Small intestine (tissue), 7 donors: ENCODE results near the gene SEMA5A. TPM values are rescaled to one million over a fixed set of nuclear protein-coding genes. Genes with fewer than 3 reads are reported as not detected.

Experiments used
- DNase-seq, 2 donors: peaks; one replicate each; pipeline versions ENCODE4 v3.0.0 to v3.0.0-alpha.2; 2013
- FAIRE-seq: peaks from 2 replicates; lab custom pipeline; 2012; peaks lifted over from hg19 to GRCh38; lab: Jason Lieb, UNC
- H3K27ac ChIP-seq, 3 donors: one replicate each; pipeline ENCODE4 v1.5.1; 2013; ENCODE audit warnings: low read length in 2 of 3, mild to moderate bottlenecking in 2 of 3, control low read depth in 1 of 3, inconsistent platforms in 1 of 3, low read depth in 1 of 3, moderate library complexity in 1 of 3
- H3K27me3 ChIP-seq, 3 donors: one replicate each; pipeline ENCODE4 v1.6.1; 2013; ENCODE audit warnings: low read length in 3 of 3, inconsistent platforms in 1 of 3; ENCODE audit not compliant: control insufficient read depth in 3 of 3, insufficient read depth in 3 of 3
- H3K36me3 ChIP-seq, 3 donors: one replicate each; pipeline ENCODE4 v1.6.1; 2013; ENCODE audit warnings: low read length in 3 of 3, inconsistent platforms in 1 of 3, low read depth in 1 of 3, mild to moderate bottlenecking in 1 of 3, moderate library complexity in 1 of 3; ENCODE audit not compliant: control insufficient read depth in 3 of 3, insufficient read depth in 2 of 3
- H3K4me1 ChIP-seq, 3 donors: one replicate each; pipeline ENCODE4 v1.6.1; 2013; ENCODE audit warnings: low read length in 2 of 3, inconsistent platforms in 1 of 3, low read depth in 1 of 3, mild to moderate bottlenecking in 1 of 3, moderate library complexity in 1 of 3; ENCODE audit not compliant: control insufficient read depth in 3 of 3, insufficient read depth in 2 of 3
- H3K4me3 ChIP-seq, 3 donors: one replicate each; pipeline ENCODE4 v1.5.1; 2013; ENCODE audit warnings: low read length in 3 of 3, control low read depth in 1 of 3, inconsistent platforms in 1 of 3, low read depth in 1 of 3, mild to moderate bottlenecking in 1 of 3, moderate library complexity in 1 of 3
- H3K9me3 ChIP-seq, 2 donors: one replicate each; pipeline ENCODE4 v1.6.1; 2013; ENCODE audit warnings: low read depth in 1 of 2, low read length in 1 of 2; ENCODE audit not compliant: control insufficient read depth in 2 of 2, insufficient read depth in 1 of 2
- WGBS, 3 donors: extraction: QIAGEN DNeasy Blood & Tissue Kit; methylation state at CpG; one replicate each; pipeline ENCODE4 v1.1.7; 2013; 5-methylcytosine and 5-hydroxymethylcytosine counted together
- polyA plus RNA-seq, 4 donors: library from polyadenylated mRNA; stranded (reverse) in 3 of 4; unstranded in 1 of 4; fragments of 200-250 nt in 3 of 4; fragments of 120-200 nt in 1 of 4; gene quantifications; one replicate each; pipeline versions ENCODE4 v1.2.1 to v1.2.3, GENCODE V29; 2013
- donor health status: healthy with polysubstance abuse.
- donor health status: control.
- donor health status: control.
- donor health status: Bipolar disorder and iron deficiency.
- donor health status: healthy.

Gene SEMA5A
- polyA plus RNA-seq, 4 donors = 0.45 to 11.1 (median 1.2) TPM

- no peaks in the 10 kb centered on the region for H3K27me3 ChIP-seq
- H3K4me3 ChIP-seq = no peak overlapping the region
- DNase-seq (no peak), FAIRE-seq (no peak)
- 82 to 84% (median 83%) methylated on average over 2 of the region's 2 CpGs for WGBS, 3 donors
- no peaks in the 10 kb centered on the region for H3K36me3 ChIP-seq
- H3K9me3 ChIP-seq = no peaks in the 10 kb centered on the region
- H3K4me1 ChIP-seq = no peaks in the 10 kb centered on the region
- H3K27ac ChIP-seq = no peak overlapping the region
Observed at GRCh38 chr5:9490494-9491097, 55.3 kb downstream of the SEMA5A start.

- H3K4me1 ChIP-seq = no peaks in the 10 kb centered on the region
- no peaks in the 10 kb centered on the region for H3K27me3 ChIP-seq
- peaks cover 0 to 9% of the 10 kb centered on the region in 2 donors for H3K9me3 ChIP-seq
- DNase-seq = no peak
- WGBS, 3 donors = 56 to 88% (median 82%) methylated on average over 3 of the region's 3 CpGs
- FAIRE-seq = no peak
- no peak overlapping the region for H3K27ac ChIP-seq
- H3K4me3 ChIP-seq = no peak overlapping the region
- H3K36me3 ChIP-seq = no peaks in the 10 kb centered on the region
Observed at GRCh38 chr5:9483779-9484178, 62.1 kb downstream of the SEMA5A start.

- H3K36me3 ChIP-seq = peaks cover 0 to 2% (median 0%) of the 10 kb centered on the region in 3 donors
- peaks cover 0 to 15% of the 10 kb centered on the region in 2 donors for H3K9me3 ChIP-seq
- 51 to 78% (median 69%) methylated on average over 3 of the region's 3 CpGs for WGBS, 3 donors
- no peak overlapping the region for H3K4me3 ChIP-seq
- H3K4me1 ChIP-seq = no peaks in the 10 kb centered on the region
- no peaks in the 10 kb centered on the region for H3K27me3 ChIP-seq
- DNase-seq = no peak
- no peak for FAIRE-seq
- no peak overlapping the region for H3K27ac ChIP-seq
Observed at GRCh38 chr5:9483243-9483642, 62.6 kb downstream of the SEMA5A start.

- Histone ChIP-seq H3K27me3 (no peaks in the 10 kb centered on the region), H3K36me3 (peaks cover 0 to 6% (median 0%) of the 10 kb centered on the region in 3 donors), H3K27ac (no peak overlapping the region), H3K9me3 (peaks cover 0 to 23% of the 10 kb centered on the region in 2 donors), H3K4me1 (no peaks in the 10 kb centered on the region), H3K4me3 (no peak overlapping the region)
- 89 to 100% (median 95%) methylated on average over 2 of the region's 2 CpGs for WGBS, 3 donors
- FAIRE-seq = no peak
- DNase-seq = no peak
Observed at GRCh38 chr5:9482381-9482780, 63.5 kb downstream of the SEMA5A start.

GRCh38 chr5:9480499-9480898 lies 65.4 kb downstream of the SEMA5A start:
- 66 to 83% (median 76%) methylated on average over 3 of the region's 3 CpGs for WGBS, 3 donors
- Histone ChIP-seq H3K27me3 (no peaks in the 10 kb centered on the region), H3K27ac (no peak overlapping the region), H3K4me1 (no peaks in the 10 kb centered on the region), H3K9me3 (peaks cover 0 to 33% of the 10 kb centered on the region in 2 donors), H3K36me3 (peaks cover 0 to 6% (median 0%) of the 10 kb centered on the region in 3 donors), H3K4me3 (no peak overlapping the region)
- DNase-seq (no peak), FAIRE-seq (no peak)

- no peak overlapping the region for H3K4me3 ChIP-seq
- peaks cover 0 to 6% (median 0%) of the 10 kb centered on the region in 3 donors for H3K36me3 ChIP-seq
- 79 to 92% (median 91%) methylated on average over 3 of the region's 3 CpGs for whole genome bisulfite sequencing, 3 donors
- no peak for FAIRE-seq
- no peak for DNase-seq
- H3K4me1 ChIP-seq = no peaks in the 10 kb centered on the region
- H3K27ac ChIP-seq = no peak overlapping the region
- H3K9me3 ChIP-seq = peaks cover 0 to 33% of the 10 kb centered on the region in 2 donors
- H3K27me3 ChIP-seq = no peaks in the 10 kb centered on the region
Observed at GRCh38 chr5:9479990-9480389, 65.9 kb downstream of the SEMA5A start.

- no peak overlapping the region for H3K27ac ChIP-seq
- H3K27me3 ChIP-seq = no peaks in the 10 kb centered on the region
- DNase-seq = no peak
- peaks cover 0 to 33% of the 10 kb centered on the region in 2 donors for H3K9me3 ChIP-seq
- no peaks in the 10 kb centered on the region for H3K4me1 ChIP-seq
- 86 to 92% (median 86%) methylated on average over 7 of the region's 7 CpGs for WGBS, 3 donors
- no peak for FAIRE-seq
- H3K36me3 ChIP-seq = peaks cover 0 to 6% (median 0%) of the 10 kb centered on the region in 3 donors
- H3K4me3 ChIP-seq = no peak overlapping the region
Observed at GRCh38 chr5:9479361-9479760, 66.5 kb downstream of the SEMA5A start.

GRCh38 chr5:9477537-9477936 lies 68.3 kb downstream of the SEMA5A start:
- DNase-seq = no peak
- WGBS, 3 donors = 63 to 70% (median 69%) methylated on average over 2 of the region's 2 CpGs
- H3K27me3 ChIP-seq = no peaks in the 10 kb centered on the region
- no peaks in the 10 kb centered on the region for H3K4me1 ChIP-seq
- peaks cover 0 to 33% of the 10 kb centered on the region in 2 donors for H3K9me3 ChIP-seq
- no peak overlapping the region for H3K27ac ChIP-seq
- no peak for FAIRE-seq
- H3K4me3 ChIP-seq = no peak overlapping the region
- H3K36me3 ChIP-seq = peaks cover 0 to 6% (median 0%) of the 10 kb centered on the region in 3 donors
